Mucosa of rectum (tissue), 2 donors: ENCODE measurements around the gene FBXL14.
"Not testable (repeated sequence)": the region's sequence is repeated elsewhere in the genome, so short reads cannot be mapped to it uniquely, and the experiment has no call there.

Source experiments
- H3K27ac ChIP-seq, 2 donors: one replicate each; pipeline ENCODE4 v1.7.0; 2013; ENCODE audit warnings: inconsistent platforms in 2 of 2, low read depth in 2 of 2, low read length in 2 of 2
- H3K27me3 ChIP-seq, 2 donors: one replicate each; pipeline ENCODE4 v1.7.0; 2013; ENCODE audit warnings: low read length in 2 of 2; ENCODE audit not compliant: control insufficient read depth in 2 of 2, insufficient read depth in 2 of 2
- H3K36me3 ChIP-seq, 2 donors: one replicate each; pipeline ENCODE4 v1.7.0; 2013; ENCODE audit warnings: low read length in 2 of 2; ENCODE audit not compliant: control insufficient read depth in 2 of 2, insufficient read depth in 2 of 2
- H3K4me1 ChIP-seq, 2 donors: one replicate each; pipeline ENCODE4 v1.7.0; 2013; ENCODE audit warnings: low read length in 2 of 2, mild to moderate bottlenecking in 1 of 2; ENCODE audit not compliant: control insufficient read depth in 2 of 2, insufficient read depth in 2 of 2
- H3K4me3 ChIP-seq, 2 donors: one replicate each; pipeline ENCODE4 v1.7.0; 2013; ENCODE audit warnings: low read length in 2 of 2
- H3K9ac ChIP-seq, 2 donors: one replicate each; pipeline ENCODE4 v1.7.0; 2013; ENCODE audit warnings: low read length in 2 of 2, low read depth in 1 of 2, mild to moderate bottlenecking in 1 of 2
- H3K9me3 ChIP-seq, 2 donors: one replicate each; pipeline ENCODE4 v1.7.0; 2013; ENCODE audit warnings: low read length in 2 of 2; ENCODE audit not compliant: control insufficient read depth in 2 of 2
- donor health status: healthy.
- donor health status: Normal muscosa, but diverticular disease.

FBXL14 gene

GRCh38 chr12:1607940-1608712 lies 13.7 kb upstream of the FBXL14 start:
- H3K4me1 ChIP-seq, result peaks cover 15 to 23% of the 10 kb centered on the region in 2 donors

GRCh38 chr12:1606021-1606622 lies 11.7 kb upstream of the FBXL14 start:
- H3K4me3 ChIP-seq, result peak overlapping the region; percentile 73 to 82
- peak overlapping the region; percentile 54 to 84 for H3K9ac ChIP-seq
- H3K4me1 ChIP-seq, result peaks cover 24 to 37% of the 10 kb centered on the region in 2 donors
- no peaks in the 10 kb centered on the region for H3K27me3 ChIP-seq
- H3K36me3 ChIP-seq, result no peaks in the 10 kb centered on the region
- peak overlapping the region; percentile 84 to 95 for H3K27ac ChIP-seq
- H3K9me3 ChIP-seq, result no peaks in the 10 kb centered on the region

More at GRCh38 chr12:1607940-1608712, 13.7 kb upstream of the FBXL14 start:
- no peaks in the 10 kb centered on the region for H3K27me3 ChIP-seq
- H3K9me3 ChIP-seq, result no peaks in the 10 kb centered on the region
- no peak overlapping the region for H3K9ac ChIP-seq
- H3K36me3 ChIP-seq, result no peaks in the 10 kb centered on the region
- H3K4me3 ChIP-seq, result no peak overlapping the region
- peak overlapping the region in 1 of 2 donors; percentile 25 for H3K27ac ChIP-seq

- Histone ChIP-seq H3K4me1 (peaks cover 24 to 40% of the 10 kb centered on the region in 2 donors), H3K9ac (peak overlapping the region; percentile 54 to 84), H3K4me3 (peak overlapping the region; percentile 73 to 82), H3K27me3 (no peaks in the 10 kb centered on the region), H3K36me3 (no peaks in the 10 kb centered on the region), H3K9me3 (no peaks in the 10 kb centered on the region), H3K27ac (peak overlapping the region; percentile 84 to 95)
Observed at GRCh38 chr12:1605129-1606020, 11.0 kb upstream of the FBXL14 start.

GRCh38 chr12:1604464-1604863 lies 10.1 kb upstream of the FBXL14 start:
- Histone ChIP-seq H3K27ac (peak overlapping the region in 1 of 2 donors; percentile 84), H3K9me3 (no peaks in the 10 kb centered on the region), H3K4me3 (no peak overlapping the region), H3K27me3 (no peaks in the 10 kb centered on the region), H3K36me3 (no peaks in the 10 kb centered on the region), H3K9ac (peak overlapping the region in 1 of 2 donors; percentile 20), H3K4me1 (peaks cover 24 to 40% of the 10 kb centered on the region in 2 donors)

- H3K4me3 ChIP-seq, result no peak overlapping the region
- H3K9me3 ChIP-seq, result no peaks in the 10 kb centered on the region
- H3K27ac ChIP-seq, result no peak overlapping the region
- no peaks in the 10 kb centered on the region for H3K27me3 ChIP-seq
- H3K36me3 ChIP-seq, result no peaks in the 10 kb centered on the region
- peaks cover 24 to 38% of the 10 kb centered on the region in 2 donors for H3K4me1 ChIP-seq
- no peak overlapping the region for H3K9ac ChIP-seq
Observed at GRCh38 chr12:1603269-1603993, 9.1 kb upstream of the FBXL14 start.

GRCh38 chr12:1602706-1603105 lies 8.3 kb upstream of the FBXL14 start:
- peaks cover 24 to 36% of the 10 kb centered on the region in 2 donors for H3K4me1 ChIP-seq
- not testable (repeated sequence) for H3K9ac ChIP-seq, H3K27me3 ChIP-seq, H3K36me3 ChIP-seq, H3K4me3 ChIP-seq, H3K9me3 ChIP-seq
- H3K27ac ChIP-seq, result peak overlapping the region; percentile 2 to 86

- Histone ChIP-seq H3K27ac (no peak overlapping the region), H3K9ac (no peak overlapping the region)
Observed at GRCh38 chr12:1598757-1599156, 4.4 kb upstream of the FBXL14 start.

GRCh38 chr12:1595690-1596347 lies 1.4 kb upstream of the FBXL14 start:
- H3K27me3 ChIP-seq, result no peaks in the 10 kb centered on the region
- H3K4me1 ChIP-seq, result peaks cover 36 to 43% of the 10 kb centered on the region in 2 donors
- peak overlapping the region; percentile 80 to 91 for H3K9ac ChIP-seq
- H3K9me3 ChIP-seq, result no peaks in the 10 kb centered on the region
- H3K4me3 ChIP-seq, result peak overlapping the region; percentile 80 to 87
- peak overlapping the region; percentile 94 to 96 for H3K27ac ChIP-seq
- H3K36me3 ChIP-seq, result peaks cover 0 to 4% of the 10 kb centered on the region in 2 donors

More at GRCh38 chr12:1598757-1599156, 4.4 kb upstream of the FBXL14 start:
- H3K9me3 ChIP-seq, result no peaks in the 10 kb centered on the region
- H3K4me1 ChIP-seq, result peaks cover 26 to 36% of the 10 kb centered on the region in 2 donors
- no peaks in the 10 kb centered on the region for H3K36me3 ChIP-seq
- H3K27me3 ChIP-seq, result no peaks in the 10 kb centered on the region
- no peak overlapping the region for H3K4me3 ChIP-seq

- Histone ChIP-seq H3K4me1 (peaks cover 41 to 48% of the 10 kb centered on the region in 2 donors), H3K27ac (peak overlapping the region; percentile 94 to 96), H3K36me3 (peaks cover 0 to 4% of the 10 kb centered on the region in 2 donors), H3K4me3 (peak overlapping the region; percentile 80 to 87), H3K27me3 (no peaks in the 10 kb centered on the region), H3K9ac (peak overlapping the region; percentile 80 to 91), H3K9me3 (no peaks in the 10 kb centered on the region)
Observed at GRCh38 chr12:1595026-1595561, 713 bp upstream of the FBXL14 start.
